Tibial nerve (tissue), 4 donors: ENCODE measurements around the gene RAX2. TPM values are rescaled to one million over a fixed set of nuclear protein-coding genes. Genes with fewer than 3 reads are reported as not detected.

Experiments
- DNase-seq, 2 donors: peaks; one replicate each; pipeline ENCODE4 v3.0.0-alpha.2; 2019; ENCODE audit warnings: low spot score in 2 of 2
- H3K27ac ChIP-seq, 4 donors: fragments of 200-600 bp; sonication (generic) in 3 of 4; one replicate each; pipeline ENCODE4 v1.5.1; 2017 to 2019; ENCODE audit warnings: mild to moderate bottlenecking in 1 of 4
- H3K27me3 ChIP-seq, 2 donors: fragments of 200-600 bp; sonication (generic) in 1 of 2; one replicate each; pipeline versions ENCODE4 v1.5.1 to v1.6.0; 2017 to 2019
- H3K36me3 ChIP-seq, 3 donors: fragments of 200-600 bp; sonication (generic); one replicate each; pipeline ENCODE4 v1.5.1; 2018 to 2019
- H3K4me1 ChIP-seq, 4 donors: fragments of 200-600 bp; sonication (generic) in 3 of 4; one replicate each; pipeline ENCODE4 v1.5.1; 2017 to 2019
- H3K4me3 ChIP-seq, 4 donors: fragments of 200-600 bp; sonication (generic) in 3 of 4; one replicate each; pipeline ENCODE4 v1.5.1; 2017 to 2019; ENCODE audit warnings: mild to moderate bottlenecking in 1 of 4, moderate library complexity in 1 of 4
- H3K9me3 ChIP-seq, 4 donors: fragments of 200-600 bp; sonication (generic) in 3 of 4; one replicate each; pipeline ENCODE4 v1.5.1; 2017 to 2019
- CTCF ChIP-seq, 5 experiments: fragments of 200-600 bp in 3 of 5; fragments of 450-650 bp in 2 of 5; sonication (generic) in 3 of 5; IDR thresholded peaks; one replicate each; pipeline ENCODE4 v1.5.1; 2016 to 2019; ENCODE audit warnings: antibody characterized with exemption in 5 of 5, mild to moderate bottlenecking in 3 of 5, moderate library complexity in 2 of 5
- EP300 ChIP-seq, 2 donors: sonication (generic); formaldehyde crosslinking; IDR thresholded peaks; one replicate each; pipeline ENCODE4 v1.6.1; 2017; ENCODE audit warnings: antibody characterized with exemption in 2 of 2, mild to moderate bottlenecking in 1 of 2
- POLR2A ChIP-seq, 2 donors: fragments of 450-650 bp; IDR thresholded peaks; one replicate each; pipeline ENCODE4 v1.6.1; 2017; ENCODE audit warnings: antibody characterized with exemption in 2 of 2, mild to moderate bottlenecking in 2 of 2, moderate library complexity in 2 of 2
- WGBS, 2 donors: methylation state at CpG; one replicate each; pipeline ENCODE4 v1.1.5; 2018; 5-methylcytosine and 5-hydroxymethylcytosine counted together
- total RNA-seq, 4 donors: library from RNA; depleted of rRNA; stranded (reverse); fragments of >200 nt; gene quantifications; one replicate each; pipeline ENCODE4 v1.1.0, GENCODE V29; 2016

Gene RAX2
- total RNA-seq, 4 donors from 2014 or later, result not detected

GRCh38 chr19:3807131-3807480 is 35.1 kb upstream of the RAX2 start:
- TF ChIP-seq POLR2A (IDR thresholded peaks at IDR 0.05) (no peak), CTCF (IDR thresholded peaks at IDR 0.05) (no peak), EP300 (IDR thresholded peaks at IDR 0.05) (no peak)
- Histone ChIP-seq H3K27me3 (peaks cover 0 to 49% of the 10 kb centered on the region in 2 donors), H3K9me3 (no peaks in the 10 kb centered on the region)

GRCh38 chr19:3805859-3806258 is 33.8 kb upstream of the RAX2 start:
- WGBS, 2 donors, result 87 to 92% methylated on average over 18 to 29 of the region's 29 CpGs

More at GRCh38 chr19:3807131-3807480, 35.1 kb upstream of the RAX2 start:
- Histone ChIP-seq H3K36me3 (no peaks in the 10 kb centered on the region), H3K27ac (no peak overlapping the region), H3K4me1 (peaks cover 0 to under 1% (median 0%) of the 10 kb centered on the region in 4 donors), H3K4me3 (no peak overlapping the region)
- 78 to 96% methylated on average over 10 to 19 of the region's 19 CpGs for WGBS, 2 donors
- no peak for DNase-seq

GRCh38 chr19:3804429-3804828 is 32.4 kb upstream of the RAX2 start:
- DNase-seq, result no peak
- H3K4me1 ChIP-seq, result peaks cover 0 to 13% (median 3%) of the 10 kb centered on the region in 4 donors
- TF ChIP-seq EP300 (IDR thresholded peaks at IDR 0.05), result no peak
- no peak for TF ChIP-seq POLR2A (IDR thresholded peaks at IDR 0.05)
- no peak for TF ChIP-seq CTCF (IDR thresholded peaks at IDR 0.05)
- WGBS, 2 donors, result 41 to 72% methylated on average over 10 to 13 of the region's 13 CpGs
- H3K27me3 ChIP-seq, result peaks cover 0 to 64% of the 10 kb centered on the region in 2 donors
- no peak overlapping the region for H3K27ac ChIP-seq
- no peaks in the 10 kb centered on the region for H3K36me3 ChIP-seq
- H3K9me3 ChIP-seq, result no peaks in the 10 kb centered on the region
- no peak overlapping the region for H3K4me3 ChIP-seq

More at GRCh38 chr19:3805859-3806258, 33.8 kb upstream of the RAX2 start:
- TF ChIP-seq POLR2A (IDR thresholded peaks at IDR 0.05), result no peak
- TF ChIP-seq EP300 (IDR thresholded peaks at IDR 0.05), result no peak
- no peak for TF ChIP-seq CTCF (IDR thresholded peaks at IDR 0.05)
- H3K9me3 ChIP-seq, result no peaks in the 10 kb centered on the region
- no peak overlapping the region for H3K4me3 ChIP-seq
- no peak overlapping the region for H3K27ac ChIP-seq
- H3K36me3 ChIP-seq, result no peaks in the 10 kb centered on the region
- no peak for DNase-seq
- peaks cover 0 to 13% (median 3%) of the 10 kb centered on the region in 4 donors for H3K4me1 ChIP-seq
- peaks cover 0 to 53% of the 10 kb centered on the region in 2 donors for H3K27me3 ChIP-seq

- Histone ChIP-seq H3K36me3 (no peaks in the 10 kb centered on the region), H3K4me3 (no peak overlapping the region), H3K4me1 (peaks cover 0 to 13% (median 3%) of the 10 kb centered on the region in 4 donors), H3K27ac (no peak overlapping the region), H3K9me3 (no peaks in the 10 kb centered on the region), H3K27me3 (peaks cover 0 to 68% of the 10 kb centered on the region in 2 donors)
- WGBS, 2 donors, result 68 to 76% methylated on average over 9 to 10 of the region's 10 CpGs
- DNase-seq, result no peak
- no peak for TF ChIP-seq CTCF (IDR thresholded peaks at IDR 0.05)
- TF ChIP-seq EP300 (IDR thresholded peaks at IDR 0.05), result no peak
- TF ChIP-seq POLR2A (IDR thresholded peaks at IDR 0.05), result no peak
These were observed 32.0 kb upstream of the RAX2 start for GRCh38 chr19:3803986-3804385.

- H3K9me3 ChIP-seq, result no peaks in the 10 kb centered on the region
- H3K27ac ChIP-seq, result no peak overlapping the region
- 74 to 76% methylated on average over 20 to 21 of the region's 24 CpGs for WGBS, 2 donors
- peaks cover 0 to 74% of the 10 kb centered on the region in 2 donors for H3K27me3 ChIP-seq
- DNase-seq, result no peak
- no peak for TF ChIP-seq POLR2A (IDR thresholded peaks at IDR 0.05)
- TF ChIP-seq EP300 (IDR thresholded peaks at IDR 0.05), result no peak
- TF ChIP-seq CTCF (IDR thresholded peaks at IDR 0.05), result no peak
- no peak overlapping the region for H3K4me3 ChIP-seq
- H3K4me1 ChIP-seq, result peaks cover 0 to 13% (median 3%) of the 10 kb centered on the region in 4 donors
- no peaks in the 10 kb centered on the region for H3K36me3 ChIP-seq
These were observed 31.3 kb upstream of the RAX2 start for GRCh38 chr19:3803114-3803888.
